ENCODE measurements around the gene MAGI1.
A peak's percentile ranks its signal among the peaks of the same experiment; 100 is the strongest.

MAGI1 gene

GRCh38 chr3:65968996-65969395 is 69.7 kb downstream of the MAGI1 start:
- DNase-seq: no peak

- no peak for DNase-seq
Measured at GRCh38 chr3:65967451-65967850, 71.3 kb downstream of the MAGI1 start.

- no peak for DNase-seq
Measured at GRCh38 chr3:65964838-65965237, 73.9 kb downstream of the MAGI1 start.

GRCh38 chr3:65963787-65964677 is 74.7 kb downstream of the MAGI1 start:
- no peak for DNase-seq

GRCh38 chr3:65961733-65962132 is 77.0 kb downstream of the MAGI1 start:
- no peak for DNase-seq

GRCh38 chr3:65961128-65961527 is 77.6 kb downstream of the MAGI1 start:
- DNase-seq: no peak

GRCh38 chr3:65960087-65960486 is 78.6 kb downstream of the MAGI1 start:
- DNase-seq: no peak

GRCh38 chr3:65958216-65958615 is 80.5 kb downstream of the MAGI1 start:
- no peak for DNase-seq

- DNase-seq: no peak
Measured at GRCh38 chr3:65955792-65956477, 82.8 kb downstream of the MAGI1 start.

GRCh38 chr3:65953881-65954733 is 84.6 kb downstream of the MAGI1 start:
- DNase-seq: no peak

GRCh38 chr3:65953301-65953812 is 85.4 kb downstream of the MAGI1 start:
- peak; percentile 91 for DNase-seq

GRCh38 chr3:65952842-65953241 is 85.9 kb downstream of the MAGI1 start:
- no peak for DNase-seq

GRCh38 chr3:65951836-65952505 is 86.7 kb downstream of the MAGI1 start:
- no peak for DNase-seq

- no peak for DNase-seq
Measured at GRCh38 chr3:65950340-65951326, 88.1 kb downstream of the MAGI1 start.

GRCh38 chr3:65948841-65949573 is 89.7 kb downstream of the MAGI1 start:
- no peak for DNase-seq

GRCh38 chr3:65946438-65946837 is 92.3 kb downstream of the MAGI1 start:
- DNase-seq: peak; percentile 71

GRCh38 chr3:65945953-65946352 is 92.8 kb downstream of the MAGI1 start:
- DNase-seq: no peak

GRCh38 chr3:65945480-65945879 is 93.2 kb downstream of the MAGI1 start:
- no peak for DNase-seq

- DNase-seq: no peak
Measured at GRCh38 chr3:65944252-65944651, 94.5 kb downstream of the MAGI1 start.

GRCh38 chr3:65939801-65940246 is 98.9 kb downstream of the MAGI1 start:
- DNase-seq: peak; percentile 27

Data from NCI-H345 (cell line).